Tibial nerve (tissue), 4 donors: ENCODE measurements around the gene PTBP3. TPM values are rescaled to one million over a fixed set of nuclear protein-coding genes. Genes with fewer than 3 reads are reported as not detected.
A peak's percentile ranks its signal among the peaks of the same experiment; 100 is the strongest.
"Not testable (repeated sequence)": the region's sequence is repeated elsewhere in the genome, so short reads cannot be mapped to it uniquely, and the experiment has no call there.

Source experiments
- DNase-seq, 2 donors: peaks; one replicate each; pipeline ENCODE4 v3.0.0-alpha.2; 2019; ENCODE audit warnings: low spot score in 2 of 2
- H3K27ac ChIP-seq, 4 donors: fragments of 200-600 bp; sonication (generic) in 3 of 4; one replicate each; pipeline ENCODE4 v1.5.1; 2017 to 2019; ENCODE audit warnings: mild to moderate bottlenecking in 1 of 4
- H3K27me3 ChIP-seq, 2 donors: fragments of 200-600 bp; sonication (generic) in 1 of 2; one replicate each; pipeline versions ENCODE4 v1.5.1 to v1.6.0; 2017 to 2019
- H3K36me3 ChIP-seq, 3 donors: fragments of 200-600 bp; sonication (generic); one replicate each; pipeline ENCODE4 v1.5.1; 2018 to 2019
- H3K4me1 ChIP-seq, 4 donors: fragments of 200-600 bp; sonication (generic) in 3 of 4; one replicate each; pipeline ENCODE4 v1.5.1; 2017 to 2019
- H3K4me3 ChIP-seq, 4 donors: fragments of 200-600 bp; sonication (generic) in 3 of 4; one replicate each; pipeline ENCODE4 v1.5.1; 2017 to 2019; ENCODE audit warnings: mild to moderate bottlenecking in 1 of 4, moderate library complexity in 1 of 4
- H3K9me3 ChIP-seq, 4 donors: fragments of 200-600 bp; sonication (generic) in 3 of 4; one replicate each; pipeline ENCODE4 v1.5.1; 2017 to 2019
- EP300 ChIP-seq, 2 donors: sonication (generic); formaldehyde crosslinking; IDR thresholded peaks; one replicate each; pipeline ENCODE4 v1.6.1; 2017; ENCODE audit warnings: antibody characterized with exemption in 2 of 2, mild to moderate bottlenecking in 1 of 2
- POLR2A ChIP-seq, 2 donors: fragments of 450-650 bp; IDR thresholded peaks; one replicate each; pipeline ENCODE4 v1.6.1; 2017; ENCODE audit warnings: antibody characterized with exemption in 2 of 2, mild to moderate bottlenecking in 2 of 2, moderate library complexity in 2 of 2
- WGBS, 2 donors: methylation state at CpG; one replicate each; pipeline ENCODE4 v1.1.5; 2018; 5-methylcytosine and 5-hydroxymethylcytosine counted together
- total RNA-seq, 4 donors: library from RNA; depleted of rRNA; stranded (reverse); fragments of >200 nt; gene quantifications; one replicate each; pipeline ENCODE4 v1.1.0, GENCODE V29; 2016
- TF ChIP-seq, protein P1 (sequence below), 5 experiments: fragments of 200-600 bp in 3 of 5; fragments of 450-650 bp in 2 of 5; sonication (generic) in 3 of 5; IDR thresholded peaks; one replicate each; pipeline ENCODE4 v1.5.1; 2016 to 2019; ENCODE audit warnings: antibody characterized with exemption in 5 of 5, mild to moderate bottlenecking in 3 of 5, moderate library complexity in 2 of 5

Gene PTBP3
- total RNA-seq, 4 donors from 2014 or later, result 25.9 to 46.5 (median 31.8) TPM

DNA sequence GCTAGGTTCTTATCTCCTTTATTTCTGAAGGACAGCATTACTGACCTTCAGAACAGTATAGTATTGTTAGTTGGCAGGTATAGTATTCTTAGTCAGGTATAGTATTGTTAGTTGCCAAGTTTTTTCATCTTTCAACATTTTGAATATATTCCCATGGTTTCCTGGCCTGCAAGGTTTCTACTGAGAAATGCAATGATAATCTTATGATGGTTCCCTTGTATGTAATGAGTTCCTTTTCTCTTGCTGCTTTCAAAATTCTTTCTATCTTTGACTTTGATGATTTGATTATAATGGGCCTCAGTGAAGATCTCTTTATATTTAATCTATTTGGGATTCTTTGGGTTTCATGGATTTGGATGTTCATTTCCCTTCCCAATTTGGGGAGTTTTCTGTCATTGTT is 34.0 kb upstream of the PTBP3 start:
- Histone ChIP-seq H3K4me3 (no peak overlapping the region), H3K9me3 (peaks cover 0 to 38% (median 0%) of the 10 kb centered on the region in 4 donors), H3K36me3 (peaks cover 0 to 5% (median 0%) of the 10 kb centered on the region in 3 donors), H3K27ac (no peak overlapping the region), H3K27me3 (no peaks in the 10 kb centered on the region), H3K4me1 (no peaks in the 10 kb centered on the region)
- TF ChIP-seq POLR2A (IDR thresholded peaks at IDR 0.05), result no peak
- TF ChIP-seq, protein P1, sequence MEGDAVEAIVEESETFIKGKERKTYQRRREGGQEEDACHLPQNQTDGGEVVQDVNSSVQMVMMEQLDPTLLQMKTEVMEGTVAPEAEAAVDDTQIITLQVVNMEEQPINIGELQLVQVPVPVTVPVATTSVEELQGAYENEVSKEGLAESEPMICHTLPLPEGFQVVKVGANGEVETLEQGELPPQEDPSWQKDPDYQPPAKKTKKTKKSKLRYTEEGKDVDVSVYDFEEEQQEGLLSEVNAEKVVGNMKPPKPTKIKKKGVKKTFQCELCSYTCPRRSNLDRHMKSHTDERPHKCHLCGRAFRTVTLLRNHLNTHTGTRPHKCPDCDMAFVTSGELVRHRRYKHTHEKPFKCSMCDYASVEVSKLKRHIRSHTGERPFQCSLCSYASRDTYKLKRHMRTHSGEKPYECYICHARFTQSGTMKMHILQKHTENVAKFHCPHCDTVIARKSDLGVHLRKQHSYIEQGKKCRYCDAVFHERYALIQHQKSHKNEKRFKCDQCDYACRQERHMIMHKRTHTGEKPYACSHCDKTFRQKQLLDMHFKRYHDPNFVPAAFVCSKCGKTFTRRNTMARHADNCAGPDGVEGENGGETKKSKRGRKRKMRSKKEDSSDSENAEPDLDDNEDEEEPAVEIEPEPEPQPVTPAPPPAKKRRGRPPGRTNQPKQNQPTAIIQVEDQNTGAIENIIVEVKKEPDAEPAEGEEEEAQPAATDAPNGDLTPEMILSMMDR (IDR thresholded peaks at IDR 0.05), result no peak
- TF ChIP-seq EP300 (IDR thresholded peaks at IDR 0.05), result no peak
- no peak for DNase-seq

DNA sequence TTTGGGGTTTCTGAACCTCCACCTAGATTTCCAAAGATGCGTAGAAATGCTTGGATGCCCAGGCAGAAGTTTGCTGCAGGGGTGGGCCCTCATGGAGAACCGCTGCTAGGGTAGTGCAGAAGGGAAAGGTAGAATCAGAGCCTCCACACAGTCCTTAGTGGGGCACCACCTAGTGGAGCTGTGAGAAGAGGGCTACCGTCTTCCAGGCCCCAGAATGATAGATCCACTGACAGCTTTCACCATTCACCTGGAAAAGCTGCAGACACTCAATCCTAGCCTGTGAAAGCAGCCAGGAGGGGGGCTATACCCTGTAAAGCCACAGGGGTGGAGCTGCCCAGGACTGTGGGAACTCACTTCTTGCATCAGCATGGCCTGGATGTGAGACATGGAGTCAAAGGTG is 33.2 kb upstream of the PTBP3 start:
- TF ChIP-seq POLR2A (IDR thresholded peaks at IDR 0.05) (no peak), EP300 (IDR thresholded peaks at IDR 0.05) (no peak)
- TF ChIP-seq, protein P1 (IDR thresholded peaks at IDR 0.05), result no peak
- Histone ChIP-seq H3K36me3 (peaks cover 0 to 5% (median 0%) of the 10 kb centered on the region in 3 donors), H3K4me3 (no peak overlapping the region), H3K27ac (no peak overlapping the region), H3K27me3 (no peaks in the 10 kb centered on the region), H3K4me1 (peaks cover 0 to 3% (median 0%) of the 10 kb centered on the region in 4 donors), H3K9me3 (peaks cover 0 to 38% (median 0%) of the 10 kb centered on the region in 4 donors)
- DNase-seq, result no peak
- 65 to 75% methylated on average over 3 of the region's 3 CpGs for WGBS, 2 donors

DNA sequence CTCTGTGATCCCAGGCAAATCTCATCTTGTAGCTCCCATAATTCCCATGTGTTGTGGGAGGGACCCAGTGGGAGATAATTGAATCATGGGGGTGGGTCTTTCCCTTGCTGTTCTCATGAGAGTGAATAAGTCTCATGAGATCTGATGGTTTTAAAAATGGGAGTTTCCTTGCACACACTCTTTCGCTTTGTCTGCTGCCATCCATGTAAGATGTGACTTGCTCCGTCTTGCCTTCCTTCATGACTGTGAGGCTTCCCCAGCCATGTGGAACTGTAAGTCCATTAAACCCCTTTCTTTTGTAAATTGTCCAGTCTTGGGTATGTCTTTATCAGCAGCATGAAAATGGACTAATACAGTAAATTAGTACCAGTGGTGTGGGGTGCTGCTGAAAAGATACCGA is 31.8 kb upstream of the PTBP3 start:
- not testable (repeated sequence) for H3K4me3 ChIP-seq, H3K27ac ChIP-seq, H3K4me1 ChIP-seq, DNase-seq, H3K27me3 ChIP-seq, H3K36me3 ChIP-seq
- 95 to 97% methylated on average over 3 of the region's 3 CpGs for WGBS, 2 donors
- H3K9me3 ChIP-seq, result peaks cover 0 to 29% (median 0%) of the 10 kb centered on the region in 4 donors

DNA sequence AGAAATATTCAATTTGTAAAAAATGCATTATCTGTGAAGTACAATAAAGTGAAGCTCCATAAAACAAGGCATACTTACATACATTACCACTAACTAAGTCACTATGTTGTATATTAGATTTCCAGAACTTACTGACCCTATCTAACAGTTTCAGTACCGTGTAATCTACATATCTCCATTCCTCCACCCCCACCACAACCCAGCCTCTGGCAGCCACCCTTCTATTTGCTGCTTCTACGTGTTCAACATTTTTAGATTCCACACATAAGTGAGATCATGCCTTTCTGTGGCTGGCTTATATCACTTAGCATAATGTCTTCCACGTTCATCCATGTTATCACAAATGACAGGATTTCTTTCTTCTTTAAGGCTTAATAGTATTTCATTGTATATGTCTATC is 31.3 kb upstream of the PTBP3 start:
- H3K4me3 ChIP-seq, result no peak overlapping the region
- H3K4me1 ChIP-seq, result peaks cover 0 to 5% (median 0%) of the 10 kb centered on the region in 4 donors
- no peak for DNase-seq
- WGBS, 2 donors, result 85 to 90% methylated on average over 3 of the region's 3 CpGs
- no peaks in the 10 kb centered on the region for H3K27me3 ChIP-seq
- peaks cover 0 to 27% (median 0%) of the 10 kb centered on the region in 4 donors for H3K9me3 ChIP-seq
- no peak overlapping the region for H3K27ac ChIP-seq
- peaks cover 0 to 5% (median 0%) of the 10 kb centered on the region in 3 donors for H3K36me3 ChIP-seq
- TF ChIP-seq, protein P1 (IDR thresholded peaks at IDR 0.05), result no peak

DNA sequence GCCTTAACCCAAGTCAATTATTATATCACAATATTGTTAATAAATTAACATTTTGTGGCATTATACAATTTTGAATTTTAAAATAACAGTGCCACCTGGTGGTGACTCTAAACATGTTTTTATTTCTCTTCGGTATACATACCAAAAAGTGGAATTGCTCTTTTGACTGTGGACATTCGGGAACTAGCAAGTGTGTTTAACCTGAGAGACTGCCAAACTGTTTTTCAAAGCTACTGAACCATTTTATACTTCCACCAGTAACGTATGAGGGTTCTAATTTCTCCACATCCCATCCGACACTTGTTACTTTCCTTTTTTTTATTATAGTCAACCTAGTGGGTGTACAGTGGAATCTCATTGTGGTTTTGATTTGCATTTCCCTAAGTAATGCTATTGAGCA is 28.2 kb upstream of the PTBP3 start:
- TF ChIP-seq POLR2A (IDR thresholded peaks at IDR 0.05) (no peak), EP300 (IDR thresholded peaks at IDR 0.05) (no peak)
- TF ChIP-seq, protein P1 (IDR thresholded peaks at IDR 0.05), result peak; percentile 28 to 74 (median 53)
- no peak overlapping the region for H3K27ac ChIP-seq
- peaks cover 0 to 5% (median 0%) of the 10 kb centered on the region in 4 donors for H3K4me1 ChIP-seq
- H3K9me3 ChIP-seq, result peaks cover 0 to 5% (median 0%) of the 10 kb centered on the region in 4 donors
- peak in 1 of 2 donors; percentile 34 for DNase-seq
- no peaks in the 10 kb centered on the region for H3K36me3 ChIP-seq
- no peak overlapping the region for H3K4me3 ChIP-seq
- no peaks in the 10 kb centered on the region for H3K27me3 ChIP-seq
- 8 to 12% methylated on average over 4 of the region's 4 CpGs for WGBS, 2 donors
